Osteocyte (in vitro differentiated cells): ENCODE measurements around the gene NCSTN. TPM values are rescaled to one million over a fixed set of nuclear protein-coding genes. Genes with fewer than 3 reads are reported as not detected.

Experiments used
- DNase-seq: peaks from one replicate; pipeline ENCODE4 v3.0.0; 2021; ENCODE audit warnings: mixed read lengths; ENCODE audit not compliant: unreplicated experiment; ENCODE audit errors: extremely low spot score
- H3K27ac Mint-ChIP-seq: one replicate; pipeline ENCODE4 v1.8.0; 2021; ENCODE audit warnings: mild to moderate bottlenecking, mixed read lengths; ENCODE audit not compliant: unreplicated experiment
- H3K27me3 Mint-ChIP-seq: one replicate; pipeline ENCODE4 v1.8.0; 2021; ENCODE audit warnings: mixed read lengths; ENCODE audit not compliant: unreplicated experiment
- H3K36me3 Mint-ChIP-seq: one replicate; pipeline ENCODE4 v1.8.0; 2021; ENCODE audit warnings: mixed read lengths; ENCODE audit not compliant: unreplicated experiment
- H3K4me1 Mint-ChIP-seq: one replicate; pipeline ENCODE4 v1.8.0; 2021; ENCODE audit warnings: mixed read lengths; ENCODE audit not compliant: unreplicated experiment
- H3K4me3 Mint-ChIP-seq: one replicate; pipeline ENCODE4 v1.8.0; 2021; ENCODE audit warnings: mild to moderate bottlenecking, moderate library complexity, mixed read lengths; ENCODE audit not compliant: unreplicated experiment
- H3K9me3 Mint-ChIP-seq: one replicate; pipeline ENCODE4 v1.8.0; 2021; ENCODE audit warnings: mixed read lengths; ENCODE audit not compliant: unreplicated experiment
- CTCF ChIP-seq: fragments of 200-600 bp; sonication (generic); IDR thresholded peaks from 2 replicates; pipeline ENCODE4 v1.5.0; 2021; ENCODE audit warnings: antibody characterized with exemption, mild to moderate bottlenecking, moderate library complexity
- total RNA-seq: library from RNA; stranded (reverse); gene quantifications from 2 replicates; pipeline ENCODE4 v1.2.1, GENCODE V29; 2021

NCSTN gene
- total RNA-seq, 1 donor from 2014 or later: 132 TPM

- no peak for TF ChIP-seq CTCF
- H3K27ac Mint-ChIP-seq: no peak overlapping the region
- H3K4me1 Mint-ChIP-seq: peaks cover 34% of the 10 kb centered on the region
- no peak for DNase-seq
- peaks cover 14% of the 10 kb centered on the region for H3K36me3 Mint-ChIP-seq
- H3K4me3 Mint-ChIP-seq: no peak overlapping the region
- no peaks in the 10 kb centered on the region for H3K27me3 Mint-ChIP-seq
- no peaks in the 10 kb centered on the region for H3K9me3 Mint-ChIP-seq
Measured at GRCh38 chr1:160344936-160345335, 1.8 kb downstream of the NCSTN start.

- DNase-seq: no peak
- H3K27ac Mint-ChIP-seq: no peak overlapping the region
- H3K4me3 Mint-ChIP-seq: no peak overlapping the region
- peaks cover 26% of the 10 kb centered on the region for H3K36me3 Mint-ChIP-seq
- H3K4me1 Mint-ChIP-seq: peaks cover 21% of the 10 kb centered on the region
- no peaks in the 10 kb centered on the region for H3K27me3 Mint-ChIP-seq
- no peak for TF ChIP-seq CTCF
- no peaks in the 10 kb centered on the region for H3K9me3 Mint-ChIP-seq
Measured at GRCh38 chr1:160346463-160346862, 3.3 kb downstream of the NCSTN start.

- no peak overlapping the region for H3K27ac Mint-ChIP-seq
- no peak for DNase-seq
- no peaks in the 10 kb centered on the region for H3K9me3 Mint-ChIP-seq
- H3K27me3 Mint-ChIP-seq: no peaks in the 10 kb centered on the region
- peaks cover 16% of the 10 kb centered on the region for H3K4me1 Mint-ChIP-seq
- TF ChIP-seq CTCF: no peak
- H3K4me3 Mint-ChIP-seq: no peak overlapping the region
- peaks cover 28% of the 10 kb centered on the region for H3K36me3 Mint-ChIP-seq
Measured at GRCh38 chr1:160346958-160347357, 3.8 kb downstream of the NCSTN start.

- TF ChIP-seq CTCF: no peak
- Mint-ChIP-seq H3K4me3 (no peak overlapping the region), H3K27ac (no peak overlapping the region), H3K4me1 (no peaks in the 10 kb centered on the region), H3K9me3 (no peaks in the 10 kb centered on the region), H3K36me3 (peaks cover 51% of the 10 kb centered on the region), H3K27me3 (no peaks in the 10 kb centered on the region)
- DNase-seq: no peak
Measured at GRCh38 chr1:160351629-160352028, 8.4 kb downstream of the NCSTN start.

GRCh38 chr1:160352555-160352954 lies 9.4 kb downstream of the NCSTN start:
- Mint-ChIP-seq H3K4me3 (no peak overlapping the region), H3K27me3 (no peaks in the 10 kb centered on the region), H3K4me1 (no peaks in the 10 kb centered on the region), H3K36me3 (peaks cover 54% of the 10 kb centered on the region), H3K9me3 (no peaks in the 10 kb centered on the region), H3K27ac (no peak overlapping the region)
- peak; percentile 44 for DNase-seq
- no peak for TF ChIP-seq CTCF
